Measurements from ENCODE around the gene NFYB. TPM values are rescaled to one million over a fixed set of nuclear protein-coding genes. Genes with fewer than 3 reads are reported as not detected.

NFYB gene
- total RNA-seq, 1 experiment from 2014 or later, result 22.4 TPM

- no peaks in the 10 kb centered on the region for H3K9me3 ChIP-seq (ENCODE audit: control insufficient read depth in 1 of 2, insufficient read depth in 1 of 2, low read depth in 1 of 2, low read length in 2 of 2)
- H2AFZ ChIP-seq (ENCODE audit: low read depth, low read length, poor library complexity, severe bottlenecking), result no peak overlapping the region
- ChIA-PET POLR2A (no interaction called here), RAD21 (ENCODE audit: low non-redundant PET in 1 of 2, low total read pairs in 2 of 2, uncharacterized antibody in 2 of 2, unreplicated experiment in 2 of 2) (no interaction called here), CTCF (interaction anchor here (1.0 kb wide), 1 partner anchor 18 kb away, joined by 5 read pairs; no protein-coding TSS in a partner anchor)
- H3K79me2 ChIP-seq (ENCODE audit: insufficient read depth, low read length), result no peaks in the 10 kb centered on the region
- no peak overlapping the region for H3K9ac ChIP-seq (ENCODE audit: low read length)
- BruUV-seq (replicated peaks), result no TSS peak
- intact Hi-C loops (cut with micrococcal nuclease), result no loop called here
- no peaks in the 10 kb centered on the region for H3K9me2 ChIP-seq (ENCODE audit: insufficient read depth)
- H3K4me3 ChIP-seq (replicated peaks in 1 of 2; ENCODE audit: low read depth in 1 of 2, low read length in 2 of 2), result no peak overlapping the region
- H3K27ac ChIP-seq (ENCODE audit: low read depth, low read length), result no peak overlapping the region
- DNase-seq (ENCODE audit: low read depth, low spot score) (no peak), ATAC-seq (no peak)
- H3K4me1 ChIP-seq (ENCODE audit: control insufficient read depth in 1 of 2, insufficient read depth in 2 of 2, low read length in 2 of 2), result no peaks in the 10 kb centered on the region
- H4K20me1 ChIP-seq (ENCODE audit: insufficient read depth), result no peaks in the 10 kb centered on the region
- TF ChIP-seq CEBPB (IDR thresholded peaks at IDR 0.05; ENCODE audit: low read depth), result no peak
- no peak for TF ChIP-seq SRF (IDR thresholded peaks at IDR 0.05; ENCODE audit: low read depth)
- no peak for TF ChIP-seq SIN3A (IDR thresholded peaks at IDR 0.05; ENCODE audit: low read depth)
- no peak for TF ChIP-seq ATF3 (IDR thresholded peaks at IDR 0.05)
- no peak for TF ChIP-seq POLR2A (IDR thresholded peaks at IDR 0.05; ENCODE audit: borderline replicate concordance, extremely low read depth, insufficient read depth, insufficient read length)
- no peak for TF ChIP-seq ZNF274 (IDR thresholded peaks at IDR 0.05; ENCODE audit: low read depth, low read length)
- no peak for TF ChIP-seq RAD21 (IDR thresholded peaks at IDR 0.05; ENCODE audit: low read depth)
- TF ChIP-seq, protein P1, sequence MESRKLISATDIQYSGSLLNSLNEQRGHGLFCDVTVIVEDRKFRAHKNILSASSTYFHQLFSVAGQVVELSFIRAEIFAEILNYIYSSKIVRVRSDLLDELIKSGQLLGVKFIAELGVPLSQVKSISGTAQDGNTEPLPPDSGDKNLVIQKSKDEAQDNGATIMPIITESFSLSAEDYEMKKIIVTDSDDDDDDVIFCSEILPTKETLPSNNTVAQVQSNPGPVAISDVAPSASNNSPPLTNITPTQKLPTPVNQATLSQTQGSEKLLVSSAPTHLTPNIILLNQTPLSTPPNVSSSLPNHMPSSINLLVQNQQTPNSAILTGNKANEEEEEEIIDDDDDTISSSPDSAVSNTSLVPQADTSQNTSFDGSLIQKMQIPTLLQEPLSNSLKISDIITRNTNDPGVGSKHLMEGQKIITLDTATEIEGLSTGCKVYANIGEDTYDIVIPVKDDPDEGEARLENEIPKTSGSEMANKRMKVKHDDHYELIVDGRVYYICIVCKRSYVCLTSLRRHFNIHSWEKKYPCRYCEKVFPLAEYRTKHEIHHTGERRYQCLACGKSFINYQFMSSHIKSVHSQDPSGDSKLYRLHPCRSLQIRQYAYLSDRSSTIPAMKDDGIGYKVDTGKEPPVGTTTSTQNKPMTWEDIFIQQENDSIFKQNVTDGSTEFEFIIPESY (IDR thresholded peaks at IDR 0.05; ENCODE audit: extremely low read depth, insufficient replicate concordance, low read length), result no peak
- TF ChIP-seq ELF1 (IDR thresholded peaks at IDR 0.05; ENCODE audit: borderline replicate concordance, low read depth), result no peak
- no peak for TF ChIP-seq EZH2phosphoT487 (IDR thresholded peaks at IDR 0.05; ENCODE audit: borderline replicate concordance)
- no peak for TF ChIP-seq EGR1 (IDR thresholded peaks at IDR 0.05; ENCODE audit: low read depth)
- TF ChIP-seq, protein P2, sequence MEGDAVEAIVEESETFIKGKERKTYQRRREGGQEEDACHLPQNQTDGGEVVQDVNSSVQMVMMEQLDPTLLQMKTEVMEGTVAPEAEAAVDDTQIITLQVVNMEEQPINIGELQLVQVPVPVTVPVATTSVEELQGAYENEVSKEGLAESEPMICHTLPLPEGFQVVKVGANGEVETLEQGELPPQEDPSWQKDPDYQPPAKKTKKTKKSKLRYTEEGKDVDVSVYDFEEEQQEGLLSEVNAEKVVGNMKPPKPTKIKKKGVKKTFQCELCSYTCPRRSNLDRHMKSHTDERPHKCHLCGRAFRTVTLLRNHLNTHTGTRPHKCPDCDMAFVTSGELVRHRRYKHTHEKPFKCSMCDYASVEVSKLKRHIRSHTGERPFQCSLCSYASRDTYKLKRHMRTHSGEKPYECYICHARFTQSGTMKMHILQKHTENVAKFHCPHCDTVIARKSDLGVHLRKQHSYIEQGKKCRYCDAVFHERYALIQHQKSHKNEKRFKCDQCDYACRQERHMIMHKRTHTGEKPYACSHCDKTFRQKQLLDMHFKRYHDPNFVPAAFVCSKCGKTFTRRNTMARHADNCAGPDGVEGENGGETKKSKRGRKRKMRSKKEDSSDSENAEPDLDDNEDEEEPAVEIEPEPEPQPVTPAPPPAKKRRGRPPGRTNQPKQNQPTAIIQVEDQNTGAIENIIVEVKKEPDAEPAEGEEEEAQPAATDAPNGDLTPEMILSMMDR (IDR thresholded peaks at IDR 0.05 in 2 of 3, conservative IDR thresholded peaks at IDR 0.05 in 1 of 3; ENCODE audit: borderline replicate concordance in 1 of 3, insufficient read depth in 1 of 3, low read depth in 2 of 3, low read length in 2 of 3), result no peak
- no peak for TF ChIP-seq TCF7L2 (IDR thresholded peaks at IDR 0.05; ENCODE audit: borderline replicate concordance, extremely low read depth, insufficient read depth, insufficient read length)
- TF ChIP-seq, protein P3, sequence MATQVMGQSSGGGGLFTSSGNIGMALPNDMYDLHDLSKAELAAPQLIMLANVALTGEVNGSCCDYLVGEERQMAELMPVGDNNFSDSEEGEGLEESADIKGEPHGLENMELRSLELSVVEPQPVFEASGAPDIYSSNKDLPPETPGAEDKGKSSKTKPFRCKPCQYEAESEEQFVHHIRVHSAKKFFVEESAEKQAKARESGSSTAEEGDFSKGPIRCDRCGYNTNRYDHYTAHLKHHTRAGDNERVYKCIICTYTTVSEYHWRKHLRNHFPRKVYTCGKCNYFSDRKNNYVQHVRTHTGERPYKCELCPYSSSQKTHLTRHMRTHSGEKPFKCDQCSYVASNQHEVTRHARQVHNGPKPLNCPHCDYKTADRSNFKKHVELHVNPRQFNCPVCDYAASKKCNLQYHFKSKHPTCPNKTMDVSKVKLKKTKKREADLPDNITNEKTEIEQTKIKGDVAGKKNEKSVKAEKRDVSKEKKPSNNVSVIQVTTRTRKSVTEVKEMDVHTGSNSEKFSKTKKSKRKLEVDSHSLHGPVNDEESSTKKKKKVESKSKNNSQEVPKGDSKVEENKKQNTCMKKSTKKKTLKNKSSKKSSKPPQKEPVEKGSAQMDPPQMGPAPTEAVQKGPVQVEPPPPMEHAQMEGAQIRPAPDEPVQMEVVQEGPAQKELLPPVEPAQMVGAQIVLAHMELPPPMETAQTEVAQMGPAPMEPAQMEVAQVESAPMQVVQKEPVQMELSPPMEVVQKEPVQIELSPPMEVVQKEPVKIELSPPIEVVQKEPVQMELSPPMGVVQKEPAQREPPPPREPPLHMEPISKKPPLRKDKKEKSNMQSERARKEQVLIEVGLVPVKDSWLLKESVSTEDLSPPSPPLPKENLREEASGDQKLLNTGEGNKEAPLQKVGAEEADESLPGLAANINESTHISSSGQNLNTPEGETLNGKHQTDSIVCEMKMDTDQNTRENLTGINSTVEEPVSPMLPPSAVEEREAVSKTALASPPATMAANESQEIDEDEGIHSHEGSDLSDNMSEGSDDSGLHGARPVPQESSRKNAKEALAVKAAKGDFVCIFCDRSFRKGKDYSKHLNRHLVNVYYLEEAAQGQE (IDR thresholded peaks at IDR 0.05; ENCODE audit: low read depth), result no peak
- no peak for TF ChIP-seq ZFX (IDR thresholded peaks at IDR 0.05)
- TF ChIP-seq EZH2 (IDR thresholded peaks at IDR 0.05), result no peak
- no peak for TF ChIP-seq MAX (IDR thresholded peaks at IDR 0.05)
- H3K36me3 ChIP-seq (ENCODE audit: control insufficient read depth in 1 of 2, insufficient read depth in 2 of 2, low read length in 2 of 2), result no peaks in the 10 kb centered on the region
- H3K4me2 ChIP-seq (ENCODE audit: low read length), result no peak overlapping the region
- no peaks in the 10 kb centered on the region for H3K27me3 ChIP-seq (ENCODE audit: insufficient read depth, low read length)
These were observed 46.9 kb downstream of the NFYB start for GRCh38 chr12:104091136-104091535.
